DOHH2 (cell line): Measurements from ENCODE around the gene ABCG1.

Source experiments
- EZH2phosphoT487 ChIP-seq: fragments of 200-600 bp; sonication (generic); IDR thresholded peaks from 2 replicates; pipeline ENCODE4 v1.6.1; 2017; ENCODE audit warnings: borderline replicate concordance, mild to moderate bottlenecking, antibody characterized with exemption, low read length, moderate library complexity, mixed read lengths
- TF ChIP-seq, protein P1 (sequence below): fragments of 200-600 bp; sonication (generic); IDR thresholded peaks from one replicate; pipeline ENCODE4 v1.5.1; 2014; ENCODE audit warnings: antibody characterized with exemption, mild to moderate bottlenecking, low read depth, low read length; ENCODE audit not compliant: poor library complexity, severe bottlenecking

DNA sequence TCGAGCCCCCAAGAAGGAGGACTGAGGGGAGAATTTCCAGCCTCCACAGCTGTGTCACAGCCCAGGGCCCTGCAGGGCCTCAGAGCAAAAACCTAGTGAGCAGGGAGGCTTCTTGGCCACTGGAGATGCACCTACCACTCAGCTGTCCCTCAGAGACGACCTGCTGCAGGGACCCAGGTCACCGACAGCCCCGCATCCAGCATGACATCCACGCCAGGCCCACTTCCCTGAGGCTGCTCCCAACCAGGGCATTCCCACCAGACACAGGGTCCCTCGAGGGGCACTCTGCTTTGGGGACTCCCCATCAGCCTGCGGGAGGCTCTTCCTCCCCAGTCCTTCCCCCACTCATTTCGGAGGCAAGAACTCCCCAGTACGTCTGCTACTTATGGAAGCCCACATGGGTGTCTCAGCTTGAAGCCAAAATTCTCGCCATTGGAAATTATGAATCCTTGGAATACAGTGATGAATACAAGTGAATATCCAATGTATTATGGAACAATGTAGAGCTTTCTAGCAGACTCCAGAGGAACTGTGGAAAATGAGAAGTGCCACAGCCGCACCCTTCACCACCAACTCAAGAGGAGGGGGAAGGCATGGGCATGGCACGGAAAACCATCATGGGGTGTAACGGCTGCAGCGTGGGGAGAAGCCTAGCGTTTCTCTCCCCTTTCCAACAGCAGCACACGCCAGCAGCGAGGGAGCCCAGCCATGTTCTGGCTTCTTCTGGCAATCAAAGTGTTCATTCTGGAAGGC is 89.4 kb downstream of the ABCG1 start:
- TF ChIP-seq, protein P1, sequence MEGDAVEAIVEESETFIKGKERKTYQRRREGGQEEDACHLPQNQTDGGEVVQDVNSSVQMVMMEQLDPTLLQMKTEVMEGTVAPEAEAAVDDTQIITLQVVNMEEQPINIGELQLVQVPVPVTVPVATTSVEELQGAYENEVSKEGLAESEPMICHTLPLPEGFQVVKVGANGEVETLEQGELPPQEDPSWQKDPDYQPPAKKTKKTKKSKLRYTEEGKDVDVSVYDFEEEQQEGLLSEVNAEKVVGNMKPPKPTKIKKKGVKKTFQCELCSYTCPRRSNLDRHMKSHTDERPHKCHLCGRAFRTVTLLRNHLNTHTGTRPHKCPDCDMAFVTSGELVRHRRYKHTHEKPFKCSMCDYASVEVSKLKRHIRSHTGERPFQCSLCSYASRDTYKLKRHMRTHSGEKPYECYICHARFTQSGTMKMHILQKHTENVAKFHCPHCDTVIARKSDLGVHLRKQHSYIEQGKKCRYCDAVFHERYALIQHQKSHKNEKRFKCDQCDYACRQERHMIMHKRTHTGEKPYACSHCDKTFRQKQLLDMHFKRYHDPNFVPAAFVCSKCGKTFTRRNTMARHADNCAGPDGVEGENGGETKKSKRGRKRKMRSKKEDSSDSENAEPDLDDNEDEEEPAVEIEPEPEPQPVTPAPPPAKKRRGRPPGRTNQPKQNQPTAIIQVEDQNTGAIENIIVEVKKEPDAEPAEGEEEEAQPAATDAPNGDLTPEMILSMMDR = no peak
- TF ChIP-seq EZH2phosphoT487 = no peak
